Measurements from ENCODE around the gene ARL6IP4. TPM values are rescaled to one million over a fixed set of nuclear protein-coding genes. Genes with fewer than 3 reads are reported as not detected.

The ARL6IP4 gene
- polyA plus RNA-seq, 2 of the 4 experiments (the other 2 are of a cell fraction): 208 to 209 TPM

DNA sequence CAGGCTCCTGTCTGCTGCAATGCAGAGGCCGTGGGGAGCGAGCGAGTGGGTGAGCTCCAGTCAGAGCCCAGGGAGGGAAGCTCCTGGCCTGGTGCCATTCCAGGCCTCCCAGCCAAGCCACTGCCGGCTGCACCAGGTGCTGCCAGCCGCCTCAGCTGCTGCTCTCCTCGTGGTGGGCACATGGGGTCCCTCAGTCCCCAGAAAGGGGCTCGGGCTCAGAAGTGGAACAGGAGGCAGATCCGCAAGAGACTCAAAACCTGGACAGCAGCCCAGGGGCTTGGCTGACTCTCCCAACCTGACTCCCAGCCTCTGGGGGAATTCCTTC, 16.6 kb upstream of the ARL6IP4 start:
- H3K4me3 ChIP-seq: no peak overlapping the region
- H3K9me3 ChIP-seq: no peaks in the 10 kb centered on the region
- H3K4me2 ChIP-seq: no peak overlapping the region
- FAIRE-seq (no peak), ATAC-seq (no peak), DNase-seq (ENCODE audit: low read depth in 1 of 2, low spot score in 1 of 2) (no peak)
- WGBS (ENCODE audit: missing lambda C conversion rate): 81% methylated on average over 7 of the region's 8 CpGs
- TF ChIP-seq HEYL (CRISPR knock-in tag; IDR thresholded peaks at IDR 0.05): no peak
- no peak for TF ChIP-seq CEBPB (IDR thresholded peaks at IDR 0.05)
- no peak for TF ChIP-seq TFCP2L1 (CRISPR knock-in tag; IDR thresholded peaks at IDR 0.05)
- no peak for TF ChIP-seq ZFP36 (IDR thresholded peaks at IDR 0.05; ENCODE audit: borderline replicate concordance, partially characterized antibody)
- TF ChIP-seq NPAS2 (CRISPR knock-in tag; IDR thresholded peaks at IDR 0.05; ENCODE audit: borderline replicate concordance): no peak
- TF ChIP-seq ZC3H11A (IDR thresholded peaks at IDR 0.05): no peak
- no peak for TF ChIP-seq PHF8 (IDR thresholded peaks at IDR 0.05; ENCODE audit: borderline replicate concordance, low read depth)
- no peak for TF ChIP-seq POLR2AphosphoS2 (conservative IDR thresholded peaks at IDR 0.05; ENCODE audit: low read length)
- TF ChIP-seq, protein P1, sequence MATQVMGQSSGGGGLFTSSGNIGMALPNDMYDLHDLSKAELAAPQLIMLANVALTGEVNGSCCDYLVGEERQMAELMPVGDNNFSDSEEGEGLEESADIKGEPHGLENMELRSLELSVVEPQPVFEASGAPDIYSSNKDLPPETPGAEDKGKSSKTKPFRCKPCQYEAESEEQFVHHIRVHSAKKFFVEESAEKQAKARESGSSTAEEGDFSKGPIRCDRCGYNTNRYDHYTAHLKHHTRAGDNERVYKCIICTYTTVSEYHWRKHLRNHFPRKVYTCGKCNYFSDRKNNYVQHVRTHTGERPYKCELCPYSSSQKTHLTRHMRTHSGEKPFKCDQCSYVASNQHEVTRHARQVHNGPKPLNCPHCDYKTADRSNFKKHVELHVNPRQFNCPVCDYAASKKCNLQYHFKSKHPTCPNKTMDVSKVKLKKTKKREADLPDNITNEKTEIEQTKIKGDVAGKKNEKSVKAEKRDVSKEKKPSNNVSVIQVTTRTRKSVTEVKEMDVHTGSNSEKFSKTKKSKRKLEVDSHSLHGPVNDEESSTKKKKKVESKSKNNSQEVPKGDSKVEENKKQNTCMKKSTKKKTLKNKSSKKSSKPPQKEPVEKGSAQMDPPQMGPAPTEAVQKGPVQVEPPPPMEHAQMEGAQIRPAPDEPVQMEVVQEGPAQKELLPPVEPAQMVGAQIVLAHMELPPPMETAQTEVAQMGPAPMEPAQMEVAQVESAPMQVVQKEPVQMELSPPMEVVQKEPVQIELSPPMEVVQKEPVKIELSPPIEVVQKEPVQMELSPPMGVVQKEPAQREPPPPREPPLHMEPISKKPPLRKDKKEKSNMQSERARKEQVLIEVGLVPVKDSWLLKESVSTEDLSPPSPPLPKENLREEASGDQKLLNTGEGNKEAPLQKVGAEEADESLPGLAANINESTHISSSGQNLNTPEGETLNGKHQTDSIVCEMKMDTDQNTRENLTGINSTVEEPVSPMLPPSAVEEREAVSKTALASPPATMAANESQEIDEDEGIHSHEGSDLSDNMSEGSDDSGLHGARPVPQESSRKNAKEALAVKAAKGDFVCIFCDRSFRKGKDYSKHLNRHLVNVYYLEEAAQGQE (IDR thresholded peaks at IDR 0.05): no peak
- no peak for TF ChIP-seq FOSB (CRISPR knock-in tag; IDR thresholded peaks at IDR 0.05)
- CTCF ChIA-PET: interaction anchor here (0.9 to 5.8 kb wide), 6 partner anchors 10 to 170 kb away, joined by 3 to 47 read pairs (median 6); no protein-coding TSS in a partner anchor
- no peak overlapping the region for H3K27ac ChIP-seq
- H3K4me1 ChIP-seq: peaks cover 21% of the 10 kb centered on the region
- POLR2A ChIA-PET: interaction anchor here (0.5 kb wide), 1 partner anchor 422 kb away, joined by 3 read pairs; no protein-coding TSS in a partner anchor

DNA sequence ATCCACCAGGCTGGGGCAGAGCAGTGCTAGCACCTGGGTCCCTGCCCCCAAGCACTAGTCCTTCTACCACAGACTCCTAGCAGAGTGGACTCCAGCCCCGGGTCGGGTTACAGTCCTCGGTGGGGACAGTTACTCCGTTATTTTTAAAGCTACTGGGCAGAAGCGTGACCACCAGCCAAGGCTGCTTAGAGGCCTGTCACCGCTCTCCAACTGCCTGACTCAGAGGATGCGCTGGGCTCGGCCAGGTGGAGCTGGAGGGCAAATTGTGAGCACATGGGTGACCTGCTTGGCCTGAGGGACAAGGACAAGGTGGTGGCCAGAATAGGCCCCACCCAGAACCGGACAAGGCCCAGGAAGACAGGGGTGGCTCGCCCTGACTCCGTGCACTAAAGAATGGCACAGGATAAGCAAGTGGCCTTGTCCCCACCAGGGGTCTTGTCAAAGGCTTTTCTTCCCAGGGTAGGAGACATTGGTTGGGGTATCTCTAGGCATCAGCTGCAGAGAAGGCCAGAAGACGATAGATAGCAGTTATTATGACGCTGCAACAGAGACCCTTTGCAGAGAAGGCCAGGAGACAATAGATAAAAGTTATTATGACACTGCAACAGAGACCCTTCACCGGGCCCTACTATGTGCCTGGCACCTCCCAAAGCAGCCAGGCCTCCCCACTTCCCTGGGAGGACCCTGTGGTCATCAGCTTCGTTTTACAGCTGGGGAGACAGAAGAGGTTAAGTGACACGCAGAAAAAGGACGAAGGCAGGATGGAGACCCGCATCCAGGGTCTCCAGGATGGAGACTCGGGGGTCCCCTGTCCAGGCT, 15.8 kb upstream of the ARL6IP4 start:
- Histone ChIP-seq H3K4me2 (no peak overlapping the region), H3K27ac (no peak overlapping the region), H3K4me3 (no peak overlapping the region), H3K4me1 (peaks cover 21% of the 10 kb centered on the region), H3K9me3 (no peaks in the 10 kb centered on the region)
- no peak for ATAC-seq
- TF ChIP-seq HEYL (CRISPR knock-in tag; IDR thresholded peaks at IDR 0.05) (no peak), HOXA7 (CRISPR knock-in tag; IDR thresholded peaks at IDR 0.05) (no peak), CEBPB (IDR thresholded peaks at IDR 0.05) (no peak), CBX8 (IDR thresholded peaks at IDR 0.05) (no peak), CBX2 (IDR thresholded peaks at IDR 0.05; ENCODE audit: borderline replicate concordance, low read depth) (no peak), CHD2 (IDR thresholded peaks at IDR 0.05; ENCODE audit: low read length, partially characterized antibody) (no peak), NR3C1 (IDR thresholded peaks at IDR 0.05) (no peak), TFCP2L1 (CRISPR knock-in tag; IDR thresholded peaks at IDR 0.05) (no peak), HOXB5 (CRISPR knock-in tag; IDR thresholded peaks at IDR 0.05) (no peak), ESRRA (IDR thresholded peaks at IDR 0.05; ENCODE audit: borderline replicate concordance, low read length) (no peak)
- TF ChIP-seq, protein P2, sequence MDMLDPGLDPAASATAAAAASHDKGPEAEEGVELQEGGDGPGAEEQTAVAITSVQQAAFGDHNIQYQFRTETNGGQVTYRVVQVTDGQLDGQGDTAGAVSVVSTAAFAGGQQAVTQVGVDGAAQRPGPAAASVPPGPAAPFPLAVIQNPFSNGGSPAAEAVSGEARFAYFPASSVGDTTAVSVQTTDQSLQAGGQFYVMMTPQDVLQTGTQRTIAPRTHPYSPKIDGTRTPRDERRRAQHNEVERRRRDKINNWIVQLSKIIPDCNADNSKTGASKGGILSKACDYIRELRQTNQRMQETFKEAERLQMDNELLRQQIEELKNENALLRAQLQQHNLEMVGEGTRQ (IDR thresholded peaks at IDR 0.05): no peak
- WGBS (ENCODE audit: missing lambda C conversion rate): 82% methylated on average over 16 of the region's 19 CpGs
- no peak for FAIRE-seq
- no peak for DNase-seq (ENCODE audit: low read depth in 1 of 2, low spot score in 1 of 2)
- ChIA-PET POLR2A (no interaction called here), CTCF (interaction anchor here (0.9 to 5.8 kb wide), 8 partner anchors 11 to 273 kb away, joined by 3 to 47 read pairs (median 4); no protein-coding TSS in a partner anchor)

Measured in A549 (cell line).